Vagina (tissue), 2 donors: ENCODE measurements around the gene POLR2J2.
"Not testable (repeated sequence)": the region's sequence is repeated elsewhere in the genome, so short reads cannot be mapped to it uniquely, and the experiment has no call there.

Experiments used
- CTCF ChIP-seq, 3 experiments: fragments of 450-650 bp in 2 of 3; fragments of 200-600 bp in 1 of 3; sonication (generic) in 1 of 3; IDR thresholded peaks; one replicate each; pipeline ENCODE4 v1.5.1; 2017 to 2019; ENCODE audit warnings: antibody characterized with exemption in 3 of 3, mild to moderate bottlenecking in 2 of 3, moderate library complexity in 2 of 3
- POLR2A ChIP-seq, 2 donors: fragments of 450-650 bp; IDR thresholded peaks; one replicate each; pipeline ENCODE4 v1.6.1; 2017; ENCODE audit warnings: antibody characterized with exemption in 2 of 2, mild to moderate bottlenecking in 2 of 2, moderate library complexity in 2 of 2

DNA sequence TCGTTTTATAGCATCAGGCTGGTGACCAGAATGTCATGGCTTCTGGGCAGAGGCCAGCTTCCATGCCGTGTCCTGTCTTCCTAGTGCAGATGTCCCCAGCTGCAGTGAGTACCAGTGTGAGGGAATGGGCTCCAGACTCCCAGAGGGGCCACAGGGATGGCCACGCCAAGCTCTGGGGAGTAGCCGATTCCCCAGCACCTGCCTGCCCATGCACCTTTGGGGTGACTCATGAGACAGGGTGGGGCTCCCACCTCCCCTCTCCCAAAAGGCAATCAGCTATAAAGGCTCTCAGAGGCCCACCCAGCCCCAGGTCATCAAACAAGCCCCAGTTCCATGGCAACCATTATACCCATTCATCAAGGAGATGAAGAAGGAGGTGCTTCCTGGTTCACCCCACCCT lies 21.5 kb downstream of the POLR2J2 start, which contains the start of gene SPDYE2B:
- TF ChIP-seq CTCF, POLR2A (IDR thresholded peaks at IDR 0.05): not testable (repeated sequence)
